Right atrium auricular region (tissue), 2 donors: Measurements from ENCODE around the gene NUDCD3. TPM values are rescaled to one million over a fixed set of nuclear protein-coding genes. Genes with fewer than 3 reads are reported as not detected.
"Not testable (repeated sequence)": the region's sequence is repeated elsewhere in the genome, so short reads cannot be mapped to it uniquely, and the experiment has no call there.

Experiments used
- DNase-seq: peaks from one replicate; pipeline ENCODE4 v3.0.0-alpha.2; 2019; ENCODE audit warnings: low spot score
- H3K27ac ChIP-seq, 2 donors: fragments of 200-600 bp; sonication (generic); 1 replicate in 1 of 2; 2 replicates in 1 of 2; pipeline ENCODE4 v1.5.1; 2016 to 2019
- H3K27me3 ChIP-seq, 2 donors: fragments of 200-600 bp; sonication (generic); one replicate each; pipeline versions ENCODE4 v1.5.1 to v1.6.0; 2017 to 2019
- H3K36me3 ChIP-seq: fragments of 200-600 bp; sonication (generic); one replicate; pipeline ENCODE4 v1.5.1; 2016
- H3K4me1 ChIP-seq, 2 donors: fragments of 200-600 bp; sonication (generic); one replicate each; pipeline versions ENCODE4 v1.5.1 to v1.6.0; 2017 to 2019
- H3K4me3 ChIP-seq, 2 donors: fragments of 200-600 bp; sonication (generic); 1 replicate in 1 of 2; 2 replicates in 1 of 2; pipeline ENCODE4 v1.5.1; 2017 to 2019; ENCODE audit warnings: mild to moderate bottlenecking in 1 of 2, moderate library complexity in 1 of 2
- H3K9me3 ChIP-seq, 2 donors: fragments of 200-600 bp; sonication (generic); one replicate each; pipeline ENCODE4 v1.5.1; 2019
- CTCF ChIP-seq, 2 donors: fragments of 200-600 bp; sonication (generic); IDR thresholded peaks; one replicate each; pipeline ENCODE4 v1.5.1; 2019; ENCODE audit warnings: antibody characterized with exemption in 2 of 2
- total RNA-seq, 2 donors: library from RNA; depleted of rRNA; stranded (reverse); fragments of >200 nt; gene quantifications; one replicate each; pipeline ENCODE4 v1.1.0, GENCODE V29; 2016

Gene NUDCD3
- total RNA-seq, 2 donors from 2014 or later = 50.6 to 53.3 TPM

DNA sequence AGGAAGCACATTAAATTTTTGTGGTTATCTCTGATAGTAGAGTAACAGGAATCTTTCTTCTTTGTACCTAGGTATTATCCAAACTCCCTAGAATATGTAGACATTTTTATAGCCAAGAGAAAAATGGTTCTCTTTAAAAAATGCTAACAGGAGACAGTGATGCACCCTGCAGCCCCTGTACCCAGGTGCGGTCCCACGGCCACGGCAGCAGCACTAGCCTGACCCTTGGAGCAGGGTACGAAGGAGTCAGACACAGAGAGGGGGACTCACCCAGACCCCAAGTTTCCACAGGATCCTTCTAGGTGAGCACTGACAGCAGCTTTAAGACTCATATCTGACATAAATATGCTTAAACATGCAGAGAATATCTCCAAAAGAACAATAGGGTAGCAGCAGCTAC, 60.4 kb downstream of the NUDCD3 start:
- DNase-seq = no peak
- peaks cover 13% of the 10 kb centered on the region for H3K36me3 ChIP-seq
- H3K27me3 ChIP-seq = no peaks in the 10 kb centered on the region
- H3K27ac ChIP-seq = no peak overlapping the region
- no peak overlapping the region for H3K4me3 ChIP-seq
- H3K4me1 ChIP-seq = peaks cover 0 to 37% of the 10 kb centered on the region in 2 donors
- no peak for TF ChIP-seq CTCF (IDR thresholded peaks at IDR 0.05)
- H3K9me3 ChIP-seq = no peaks in the 10 kb centered on the region

DNA sequence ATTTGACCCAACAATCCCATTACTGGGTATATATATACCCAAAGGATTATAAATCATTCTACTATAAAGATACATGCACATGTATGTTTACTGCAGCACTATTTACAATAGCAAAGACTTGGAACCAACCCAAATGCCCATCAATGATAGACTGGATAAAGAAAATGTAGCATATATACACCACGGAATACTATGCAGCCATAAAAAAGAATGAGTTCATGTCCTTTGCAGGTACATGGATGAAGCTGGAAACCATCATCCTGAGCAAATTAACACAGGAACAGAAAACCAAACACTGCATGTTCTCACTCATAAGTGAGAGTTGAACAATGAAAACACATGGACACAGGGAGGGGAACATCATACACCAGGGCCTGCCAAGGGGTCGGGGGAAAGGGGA, 65.7 kb downstream of the NUDCD3 start:
- not testable (repeated sequence) for H3K4me1 ChIP-seq, H3K9me3 ChIP-seq, H3K27me3 ChIP-seq, H3K27ac ChIP-seq, DNase-seq, H3K4me3 ChIP-seq
- peaks cover 17% of the 10 kb centered on the region for H3K36me3 ChIP-seq

GRCh38 chr7:44416941-44417340, 73.5 kb downstream of the NUDCD3 start:
- no peak for TF ChIP-seq CTCF (IDR thresholded peaks at IDR 0.05)
- DNase-seq = no peak
- H3K27ac ChIP-seq = no peak overlapping the region
- H3K4me1 ChIP-seq = peaks cover 0 to 4% of the 10 kb centered on the region in 2 donors
- H3K36me3 ChIP-seq = peaks cover 4% of the 10 kb centered on the region
- H3K4me3 ChIP-seq = no peak overlapping the region
- H3K9me3 ChIP-seq = no peaks in the 10 kb centered on the region
- no peaks in the 10 kb centered on the region for H3K27me3 ChIP-seq

DNA sequence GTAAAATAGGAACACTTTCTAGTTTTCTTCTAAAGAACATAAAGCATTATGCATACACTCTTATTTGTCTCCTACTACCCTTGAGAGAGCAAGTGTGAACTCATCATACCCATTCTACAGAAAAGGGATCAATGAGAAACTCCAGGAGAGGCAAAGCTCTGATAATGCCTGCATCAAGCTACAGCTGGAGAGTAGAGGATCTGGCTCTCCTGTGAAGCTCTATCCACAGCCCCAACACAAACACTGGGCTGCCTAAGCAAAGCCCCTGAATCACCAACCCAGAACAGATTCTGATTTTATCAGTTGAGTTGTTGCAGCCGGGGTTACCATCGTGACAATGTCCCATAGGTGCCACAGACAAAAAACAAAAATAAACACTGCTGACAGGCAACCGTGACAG, 74.9 kb downstream of the NUDCD3 start:
- TF ChIP-seq CTCF (IDR thresholded peaks at IDR 0.05) = no peak
- H3K27me3 ChIP-seq = no peaks in the 10 kb centered on the region
- H3K27ac ChIP-seq = no peak overlapping the region
- peaks cover 0 to 1% of the 10 kb centered on the region in 2 donors for H3K4me1 ChIP-seq
- H3K4me3 ChIP-seq = no peak overlapping the region
- no peaks in the 10 kb centered on the region for H3K9me3 ChIP-seq
- no peak for DNase-seq
- H3K36me3 ChIP-seq = peaks cover 4% of the 10 kb centered on the region

DNA sequence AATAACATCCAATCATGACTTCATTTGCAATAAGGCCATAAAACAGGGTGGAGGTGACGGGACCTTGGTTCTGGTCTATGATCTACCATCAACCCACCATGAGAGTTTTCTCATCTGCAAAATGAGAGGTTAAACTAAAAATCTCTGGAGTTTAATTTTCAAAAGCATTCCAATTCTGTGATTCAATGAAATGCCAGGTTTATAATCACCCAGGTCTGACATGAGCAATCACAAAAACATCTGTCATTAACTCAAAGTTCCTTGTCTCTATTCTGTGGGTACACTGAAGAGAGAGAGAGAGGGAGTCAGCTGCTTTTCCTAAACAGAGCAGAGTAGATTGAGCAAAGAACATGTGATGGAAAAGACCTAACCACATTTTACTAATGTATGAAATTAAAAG, 75.4 kb downstream of the NUDCD3 start:
- Histone ChIP-seq H3K36me3 (peaks cover 4% of the 10 kb centered on the region), H3K4me3 (no peak overlapping the region)
- no peak for TF ChIP-seq CTCF (IDR thresholded peaks at IDR 0.05)

DNA sequence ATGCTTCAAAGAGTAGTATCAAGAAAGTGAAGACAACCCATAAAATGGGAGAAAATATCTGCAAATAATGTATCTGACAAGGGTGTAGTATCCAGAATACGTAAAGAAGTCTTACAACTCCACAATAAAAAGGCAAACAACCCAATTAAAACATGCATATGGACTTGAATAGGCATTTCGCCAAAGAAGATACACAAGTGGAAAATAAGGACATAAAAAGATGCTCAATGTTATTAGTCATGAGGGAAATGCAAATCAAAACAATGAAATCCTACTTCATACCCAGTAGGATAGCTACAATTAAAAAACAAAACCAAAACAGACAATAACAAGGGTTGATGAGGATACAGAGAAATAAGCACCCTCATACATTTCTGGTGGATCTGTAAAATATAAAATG, 79.2 kb downstream of the NUDCD3 start:
- no peak overlapping the region for H3K27ac ChIP-seq
- no peaks in the 10 kb centered on the region for H3K27me3 ChIP-seq
- no peak for TF ChIP-seq CTCF (IDR thresholded peaks at IDR 0.05)
- DNase-seq = no peak
- peaks cover 0 to 13% of the 10 kb centered on the region in 2 donors for H3K4me1 ChIP-seq
- no peaks in the 10 kb centered on the region for H3K36me3 ChIP-seq
- no peak overlapping the region for H3K4me3 ChIP-seq
- H3K9me3 ChIP-seq = peaks cover 0 to 5% of the 10 kb centered on the region in 2 donors

More for the DNA sequence above, 75.4 kb downstream of the NUDCD3 start:
- no peak overlapping the region for H3K27ac ChIP-seq
- no peak for DNase-seq
- peaks cover 0 to 3% of the 10 kb centered on the region in 2 donors for H3K9me3 ChIP-seq
- no peaks in the 10 kb centered on the region for H3K27me3 ChIP-seq
- no peaks in the 10 kb centered on the region for H3K4me1 ChIP-seq
